ENCODE results near the gene P2RX1. TPM values are rescaled to one million over a fixed set of nuclear protein-coding genes. Genes with fewer than 3 reads are reported as not detected.

P2RX1 gene
- polyA plus RNA-seq, 2 of the 4 experiments (the other 2 are of a cell fraction) = 0.05 to 0.13 TPM

DNA sequence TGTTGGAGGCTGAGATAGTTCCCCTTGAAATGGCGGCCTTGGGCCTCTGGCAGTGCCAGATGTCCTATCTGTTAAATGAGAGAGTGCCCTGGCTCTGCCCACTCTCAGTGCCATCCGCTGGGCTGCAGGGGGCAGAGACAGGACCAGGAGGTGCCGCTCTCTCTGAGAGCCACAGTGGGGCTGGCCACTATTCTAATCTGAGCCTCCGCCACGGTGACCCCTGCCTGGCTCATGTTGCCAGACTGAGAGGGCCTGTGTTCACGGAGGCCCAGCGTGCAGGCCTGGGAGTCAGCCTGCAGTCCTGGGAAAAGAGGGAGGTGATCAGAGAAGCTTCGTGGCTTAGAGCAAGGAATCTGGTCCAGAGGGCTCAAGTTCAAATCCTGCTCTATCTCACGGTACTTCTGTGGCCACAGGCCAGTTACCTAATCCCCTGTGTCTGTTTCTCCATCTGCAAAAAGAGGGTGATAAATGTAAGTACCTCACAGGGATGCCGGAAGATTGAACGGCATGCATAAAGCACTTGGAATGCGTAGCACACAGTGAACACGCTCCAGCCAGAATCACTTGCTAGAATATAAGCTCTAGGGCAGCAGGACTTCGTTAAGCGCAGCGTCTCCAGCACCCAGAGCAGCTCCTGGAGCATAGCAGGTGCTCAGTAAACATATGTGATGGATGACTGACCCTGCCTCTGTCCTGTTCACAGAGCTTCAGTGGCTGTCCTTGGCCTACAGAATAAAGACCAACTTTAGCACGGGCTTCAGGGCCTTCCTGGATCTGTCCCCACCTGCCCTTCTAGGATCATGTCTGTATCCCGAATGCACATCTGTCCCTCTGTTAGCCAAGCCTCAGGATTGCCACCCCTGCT lies 41.7 kb upstream of the P2RX1 start:
- WGBS (ENCODE audit: missing lambda C conversion rate) = 85% methylated on average over 18 of the region's 18 CpGs
- ChIA-PET POLR2A (no interaction called here), CTCF (interaction anchor here (0.9 to 6.7 kb wide), 5 partner anchors 6 to 95 kb away, joined by 4 to 30 read pairs (median 16); partner anchors contain the start of gene ATP2A3)
- TF ChIP-seq CHD2 (IDR thresholded peaks at IDR 0.05; ENCODE audit: low read length, partially characterized antibody) = no peak
- TF ChIP-seq NPAS2 (CRISPR knock-in tag; IDR thresholded peaks at IDR 0.05; ENCODE audit: borderline replicate concordance) = no peak
- TF ChIP-seq JUNB (IDR thresholded peaks at IDR 0.05) = no peak
- no peak for TF ChIP-seq CBX2 (IDR thresholded peaks at IDR 0.05; ENCODE audit: borderline replicate concordance, low read depth)
- no peak for TF ChIP-seq ESRRA (IDR thresholded peaks at IDR 0.05; ENCODE audit: borderline replicate concordance, low read length)
- TF ChIP-seq, protein P1, sequence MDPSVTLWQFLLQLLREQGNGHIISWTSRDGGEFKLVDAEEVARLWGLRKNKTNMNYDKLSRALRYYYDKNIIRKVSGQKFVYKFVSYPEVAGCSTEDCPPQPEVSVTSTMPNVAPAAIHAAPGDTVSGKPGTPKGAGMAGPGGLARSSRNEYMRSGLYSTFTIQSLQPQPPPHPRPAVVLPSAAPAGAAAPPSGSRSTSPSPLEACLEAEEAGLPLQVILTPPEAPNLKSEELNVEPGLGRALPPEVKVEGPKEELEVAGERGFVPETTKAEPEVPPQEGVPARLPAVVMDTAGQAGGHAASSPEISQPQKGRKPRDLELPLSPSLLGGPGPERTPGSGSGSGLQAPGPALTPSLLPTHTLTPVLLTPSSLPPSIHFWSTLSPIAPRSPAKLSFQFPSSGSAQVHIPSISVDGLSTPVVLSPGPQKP (IDR thresholded peaks at IDR 0.05; ENCODE audit: low read depth, low read length) = no peak
- TF ChIP-seq KDM1A (IDR thresholded peaks at IDR 0.05; ENCODE audit: low read depth) = no peak
- TF ChIP-seq HOXB5 (CRISPR knock-in tag; IDR thresholded peaks at IDR 0.05) = no peak
- TF ChIP-seq FOSB (CRISPR knock-in tag; IDR thresholded peaks at IDR 0.05) = no peak
- TF ChIP-seq RNF2 (IDR thresholded peaks at IDR 0.05; ENCODE audit: borderline replicate concordance, low read depth) = no peak
- no peak for TF ChIP-seq FOSL2 (IDR thresholded peaks at IDR 0.05)
- no peak for TF ChIP-seq FOSL2 (CRISPR knock-in tag; IDR thresholded peaks at IDR 0.05)
- TF ChIP-seq ZFP36 (IDR thresholded peaks at IDR 0.05; ENCODE audit: borderline replicate concordance, partially characterized antibody) = no peak
- TF ChIP-seq RCOR1 (IDR thresholded peaks at IDR 0.05; ENCODE audit: low read depth, low read length) = no peak
- no peak for TF ChIP-seq EP300 (IDR thresholded peaks at IDR 0.05)
- no peak for TF ChIP-seq HEYL (CRISPR knock-in tag; IDR thresholded peaks at IDR 0.05)
- TF ChIP-seq EHF (CRISPR knock-in tag; IDR thresholded peaks at IDR 0.05) = no peak
- no peak for TF ChIP-seq RAD21 (conservative IDR thresholded peaks at IDR 0.05 in 1 of 2, IDR thresholded peaks at IDR 0.05 in 1 of 2)
- TF ChIP-seq HES2 (IDR thresholded peaks at IDR 0.05) = no peak
- TF ChIP-seq MYC (IDR thresholded peaks at IDR 0.05; ENCODE audit: borderline replicate concordance, low read length) = no peak
- TF ChIP-seq HOXA7 (CRISPR knock-in tag; IDR thresholded peaks at IDR 0.05) = no peak
- ATAC-seq (no peak), DNase-seq (ENCODE audit: low read depth in 1 of 2, low spot score in 1 of 2) (no peak), FAIRE-seq (no peak)
- Histone ChIP-seq H3K4me1 (peaks cover 28% of the 10 kb centered on the region), H3K4me2 (no peak overlapping the region), H3K4me3 (no peak overlapping the region), H3K9me3 (no peaks in the 10 kb centered on the region), H3K27ac (peak overlapping the region in 1 of 2 experiments; percentile 31; a peak in 3 of 6 replicates)

- FAIRE-seq (no peak), DNase-seq (ENCODE audit: low read depth in 1 of 2, low spot score in 1 of 2) (no peak), ATAC-seq (no peak)
- Histone ChIP-seq H3K9me3 (no peaks in the 10 kb centered on the region), H3K4me2 (no peak overlapping the region), H3K4me3 (no peak overlapping the region), H3K27ac (no peak overlapping the region), H3K4me1 (peaks cover 28% of the 10 kb centered on the region)
- CTCF ChIA-PET = interaction anchor here (0.5 to 6.7 kb wide), 8 partner anchors 7 to 456 kb away, joined by 3 to 30 read pairs (median 4); partner anchors contain the start of gene ATP2A3
- TF ChIP-seq HDAC2 (IDR thresholded peaks at IDR 0.05) = no peak
- peak; percentile 72 for TF ChIP-seq ZFP36 (IDR thresholded peaks at IDR 0.05; ENCODE audit: borderline replicate concordance, partially characterized antibody)
- no peak for TF ChIP-seq EP300 (IDR thresholded peaks at IDR 0.05)
- TF ChIP-seq CHD4 (IDR thresholded peaks at IDR 0.05; ENCODE audit: borderline replicate concordance) = no peak
- TF ChIP-seq MAFK (IDR thresholded peaks at IDR 0.05; ENCODE audit: partially characterized antibody) = no peak
- TF ChIP-seq KDM1A (IDR thresholded peaks at IDR 0.05; ENCODE audit: low read depth) = no peak
- POLR2A ChIA-PET = no interaction called here
- WGBS (ENCODE audit: missing lambda C conversion rate) = 90% methylated on average over 12 of the region's 12 CpGs
Observed at GRCh38 chr17:3956983-3957382, 40.7 kb upstream of the P2RX1 start.
